GM23338 (cell line): Measurements from ENCODE around the gene HSPB2. TPM values are rescaled to one million over a fixed set of nuclear protein-coding genes. Genes with fewer than 3 reads are reported as not detected.
A peak's percentile ranks its signal among the peaks of the same experiment; 100 is the strongest.

Experiments
- ATAC-seq: fragments of 200-7000 bp; cut with Tn5 transposase; 3 replicates; pipeline ENCODE4 v1.9.1; 2020
- DNase-seq: peaks from one replicate; pipeline ENCODE4 v3.0.0-alpha.2; 2015; ENCODE audit warnings: low spot score
- H2AFZ ChIP-seq: fragments of 200-600 bp; sonication (generic); 2 replicates; pipeline ENCODE4 v1.8.0; 2016; ENCODE audit warnings: antibody characterized with exemption, mild to moderate bottlenecking, moderate library complexity
- H3F3A ChIP-seq: fragments of 200-600 bp; sonication (generic); replicated peaks from 2 replicates; pipeline ENCODE4 v1.8.0; 2017; ENCODE audit warnings: antibody characterized with exemption, mixed run types, low read depth
- H3K27ac ChIP-seq: fragments of 200-600 bp; sonication (generic); 2 replicates; pipeline ENCODE4 v1.6.1; 2016; ENCODE audit warnings: low read depth
- H3K27me3 ChIP-seq: fragments of 200-600 bp; sonication (generic); 2 replicates; pipeline ENCODE4 v1.8.0; 2016; ENCODE audit warnings: mild to moderate bottlenecking, mixed run types, moderate library complexity; ENCODE audit not compliant: insufficient read depth
- H3K36me3 ChIP-seq: fragments of 200-600 bp; sonication (generic); 2 replicates; pipeline ENCODE4 v1.8.0; 2016; ENCODE audit warnings: mild to moderate bottlenecking; ENCODE audit not compliant: insufficient read depth
- H3K4me1 ChIP-seq: fragments of 200-600 bp; sonication (generic); 2 replicates; pipeline ENCODE4 v1.8.0; 2016; ENCODE audit warnings: mild to moderate bottlenecking, moderate library complexity; ENCODE audit not compliant: insufficient read depth
- H3K4me2 ChIP-seq: fragments of 200-600 bp; sonication (generic); 2 replicates; pipeline ENCODE4 v1.7.1; 2017; ENCODE audit warnings: mixed run types
- H3K4me3 ChIP-seq: fragments of 200-600 bp; sonication (generic); 2 replicates; pipeline ENCODE4 v1.6.1; 2016; ENCODE audit warnings: mixed run types
- H3K79me2 ChIP-seq: fragments of 200-600 bp; sonication (generic); replicated peaks from 2 replicates; pipeline ENCODE4 v1.8.0; 2017; ENCODE audit warnings: mild to moderate bottlenecking; ENCODE audit not compliant: insufficient read depth
- H3K9me2 ChIP-seq: fragments of 200-600 bp; sonication (generic); 2 replicates; pipeline ENCODE4 v1.8.0; 2017; ENCODE audit not compliant: insufficient read depth
- H4K20me1 ChIP-seq: fragments of 200-600 bp; sonication (generic); replicated peaks from 2 replicates; pipeline ENCODE4 v1.8.0; 2017; ENCODE audit warnings: mild to moderate bottlenecking; ENCODE audit not compliant: insufficient read depth
- H3K27ac Mint-ChIP-seq: 2 replicates; pipeline ENCODE4 v1.8.0; 2020; ENCODE audit warnings: inconsistent platforms, mild to moderate bottlenecking, moderate library complexity, mixed read lengths
- H3K27me3 Mint-ChIP-seq: 3 replicates; pipeline ENCODE4 v1.8.0; 2022; ENCODE audit warnings: low read depth, mild to moderate bottlenecking, moderate library complexity, mixed read lengths, inconsistent platforms; ENCODE audit not compliant: insufficient read depth, poor library complexity
- H3K36me3 Mint-ChIP-seq: 3 replicates; pipeline ENCODE4 v1.8.0; 2021; ENCODE audit warnings: low read depth, mild to moderate bottlenecking, inconsistent platforms, moderate library complexity, mixed read lengths
- H3K4me1 Mint-ChIP-seq: 3 replicates; pipeline ENCODE4 v1.8.0; 2020; ENCODE audit warnings: mild to moderate bottlenecking, inconsistent platforms, mixed read lengths
- H3K4me3 Mint-ChIP-seq: 3 replicates; pipeline ENCODE4 v1.8.0; 2021; ENCODE audit warnings: moderate library complexity, mild to moderate bottlenecking, inconsistent platforms, mixed read lengths
- H3K9me3 Mint-ChIP-seq: 3 replicates; pipeline ENCODE4 v1.8.0; 2020; ENCODE audit warnings: moderate library complexity, mild to moderate bottlenecking, inconsistent platforms, mixed read lengths
- CTCF ChIP-seq, 2 experiments: fragments of 200-600 bp in 1 of 2; sonication (generic) in 1 of 2; conservative IDR thresholded peaks; 2 replicates each; pipeline versions ENCODE4 v1.5.1 to v1.6.1; 2016 to 2017; ENCODE audit warnings: antibody characterized with exemption in 2 of 2, low read depth in 2 of 2, mild to moderate bottlenecking in 2 of 2, moderate library complexity in 1 of 2
- ETS1 ChIP-seq: IDR thresholded peaks from 2 replicates; pipeline ENCODE4 v1.6.1; 2016; ENCODE audit warnings: antibody characterized with exemption
- EZH2 ChIP-seq: fragments of 200-600 bp; sonication (generic); IDR thresholded peaks from one replicate; pipeline ENCODE4 v1.8.0; 2017; ENCODE audit warnings: antibody characterized with exemption, mild to moderate bottlenecking, low read depth; ENCODE audit not compliant: unreplicated experiment
- NANOG ChIP-seq: IDR thresholded peaks from 2 replicates; pipeline ENCODE4 v1.6.1; 2016; ENCODE audit warnings: antibody characterized with exemption, borderline replicate concordance
- ZNF114 ChIP-seq: fragments of 250-450 bp; sonication (Bioruptor Pico); IDR thresholded peaks from 2 replicates; pipeline ENCODE4 v1.5.0; 2020; ENCODE audit warnings: mild to moderate bottlenecking, moderate library complexity
- ZNF462 ChIP-seq: fragments of 250-450 bp; sonication (Bioruptor Pico); IDR thresholded peaks from 2 replicates; pipeline ENCODE4 v1.5.0; 2020; ENCODE audit warnings: mild to moderate bottlenecking, moderate library complexity
- polyA plus RNA-seq: library from polyadenylated mRNA; unstranded; fragments of >200 nt; fragmentation: Nextera tagmentation; extraction: Ambion mirVana; gene quantifications from 2 replicates; pipeline ENCODE4 v1.2.1, GENCODE V29; 2016
- total RNA-seq: library from RNA; depleted of rRNA; stranded (reverse); fragments of >200 nt; shearing (Covaris generic); gene quantifications from 2 replicates; pipeline ENCODE4 v1.2.3, GENCODE V29; 2014

HSPB2 gene
- total and polyA plus RNA-seq, 2 experiments from 2014 or later = 1.0 to 2.6 TPM

GRCh38 chr11:111935317-111936039 is 22.9 kb downstream of the HSPB2 start:
- no peaks in the 10 kb centered on the region; the same call in 2 of the 3 replicates for H3K36me3 Mint-ChIP-seq
- H3K27me3 ChIP-seq = no peaks in the 10 kb centered on the region
- no peak for TF ChIP-seq NANOG
- peaks cover 8% of the 10 kb centered on the region for H3K27me3 Mint-ChIP-seq
- H3K36me3 ChIP-seq = no peaks in the 10 kb centered on the region
- peaks cover 14% of the 10 kb centered on the region; the same call in 1 of the 2 replicates for H3F3A ChIP-seq
- peaks cover 38% of the 10 kb centered on the region for H3K4me1 ChIP-seq
- peak overlapping the region; percentile 22; the same call in 1 of the 2 replicates for H3K27ac ChIP-seq
- DNase-seq (no peak), ATAC-seq (no peak)
- H3K9me3 Mint-ChIP-seq = no peaks in the 10 kb centered on the region; the same call in 2 of the 3 replicates
- no peaks in the 10 kb centered on the region for H4K20me1 ChIP-seq
- H2AFZ ChIP-seq = peak overlapping the region; percentile 82; the same call in 1 of the 2 replicates
- H3K4me1 Mint-ChIP-seq = peaks cover 42% of the 10 kb centered on the region
- H3K4me3 ChIP-seq = no peak overlapping the region
- H3K4me3 Mint-ChIP-seq = peak overlapping the region; percentile 29; the same call in 2 of the 3 replicates
- peaks cover 14% of the 10 kb centered on the region; the same call in 1 of the 2 replicates for H3K79me2 ChIP-seq
- no peak overlapping the region; the same call in 1 of the 2 replicates for H3K27ac Mint-ChIP-seq
- H3K4me2 ChIP-seq = peak overlapping the region; percentile 92
- H3K9me2 ChIP-seq = no peaks in the 10 kb centered on the region

- H3K27me3 Mint-ChIP-seq = peaks cover 7% of the 10 kb centered on the region
- no peaks in the 10 kb centered on the region; the same call in 2 of the 3 replicates for H3K36me3 Mint-ChIP-seq
- TF ChIP-seq ZNF114 (no peak), CTCF (conservative IDR thresholded peaks at IDR 0.05; ENCODE audit: low read depth in 2 of 2) (no peak), ZNF462 (CRISPR knock-in tag) (no peak), ETS1 (no peak), EZH2 (no peak)
Observed at GRCh38 chr11:111936040-111936540, 23.6 kb downstream of the HSPB2 start.

More at GRCh38 chr11:111936040-111936540, 23.6 kb downstream of the HSPB2 start:
- Histone ChIP-seq H3K79me2 (peaks cover 17% of the 10 kb centered on the region; the same call in 1 of the 2 replicates), H3K9me2 (no peaks in the 10 kb centered on the region), H3K4me2 (peak overlapping the region; percentile 92), H3K27ac (peak overlapping the region; percentile 86), H3K36me3 (no peaks in the 10 kb centered on the region), H4K20me1 (no peaks in the 10 kb centered on the region), H3K27me3 (no peaks in the 10 kb centered on the region), H3F3A (peaks cover 14% of the 10 kb centered on the region; the same call in 1 of the 2 replicates), H3K4me3 (peak overlapping the region; percentile 83), H2AFZ (peak overlapping the region; percentile 82), H3K4me1 (peaks cover 38% of the 10 kb centered on the region)
- H3K4me1 Mint-ChIP-seq = peaks cover 42% of the 10 kb centered on the region
- peak overlapping the region; percentile 81 for H3K4me3 Mint-ChIP-seq
- H3K27ac Mint-ChIP-seq = no peak overlapping the region
- no peak for ATAC-seq
- no peaks in the 10 kb centered on the region; the same call in 2 of the 3 replicates for H3K9me3 Mint-ChIP-seq
- DNase-seq = no peak
